ENCODE results near the gene LVRN. TPM values are rescaled to one million over a fixed set of nuclear protein-coding genes. Genes with fewer than 3 reads are reported as not detected.
"Not testable (repeated sequence)": the region's sequence is repeated elsewhere in the genome, so short reads cannot be mapped to it uniquely, and the experiment has no call there.

The LVRN gene, protein sequence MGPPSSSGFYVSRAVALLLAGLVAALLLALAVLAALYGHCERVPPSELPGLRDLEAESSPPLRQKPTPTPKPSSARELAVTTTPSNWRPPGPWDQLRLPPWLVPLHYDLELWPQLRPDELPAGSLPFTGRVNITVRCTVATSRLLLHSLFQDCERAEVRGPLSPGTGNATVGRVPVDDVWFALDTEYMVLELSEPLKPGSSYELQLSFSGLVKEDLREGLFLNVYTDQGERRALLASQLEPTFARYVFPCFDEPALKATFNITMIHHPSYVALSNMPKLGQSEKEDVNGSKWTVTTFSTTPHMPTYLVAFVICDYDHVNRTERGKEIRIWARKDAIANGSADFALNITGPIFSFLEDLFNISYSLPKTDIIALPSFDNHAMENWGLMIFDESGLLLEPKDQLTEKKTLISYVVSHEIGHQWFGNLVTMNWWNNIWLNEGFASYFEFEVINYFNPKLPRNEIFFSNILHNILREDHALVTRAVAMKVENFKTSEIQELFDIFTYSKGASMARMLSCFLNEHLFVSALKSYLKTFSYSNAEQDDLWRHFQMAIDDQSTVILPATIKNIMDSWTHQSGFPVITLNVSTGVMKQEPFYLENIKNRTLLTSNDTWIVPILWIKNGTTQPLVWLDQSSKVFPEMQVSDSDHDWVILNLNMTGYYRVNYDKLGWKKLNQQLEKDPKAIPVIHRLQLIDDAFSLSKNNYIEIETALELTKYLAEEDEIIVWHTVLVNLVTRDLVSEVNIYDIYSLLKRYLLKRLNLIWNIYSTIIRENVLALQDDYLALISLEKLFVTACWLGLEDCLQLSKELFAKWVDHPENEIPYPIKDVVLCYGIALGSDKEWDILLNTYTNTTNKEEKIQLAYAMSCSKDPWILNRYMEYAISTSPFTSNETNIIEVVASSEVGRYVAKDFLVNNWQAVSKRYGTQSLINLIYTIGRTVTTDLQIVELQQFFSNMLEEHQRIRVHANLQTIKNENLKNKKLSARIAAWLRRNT
- 0.06 TPM in 1 of 2 replicates, not detected in the other for total RNA-seq (2014; rRNA removed; shearing (Covaris generic))

DNA sequence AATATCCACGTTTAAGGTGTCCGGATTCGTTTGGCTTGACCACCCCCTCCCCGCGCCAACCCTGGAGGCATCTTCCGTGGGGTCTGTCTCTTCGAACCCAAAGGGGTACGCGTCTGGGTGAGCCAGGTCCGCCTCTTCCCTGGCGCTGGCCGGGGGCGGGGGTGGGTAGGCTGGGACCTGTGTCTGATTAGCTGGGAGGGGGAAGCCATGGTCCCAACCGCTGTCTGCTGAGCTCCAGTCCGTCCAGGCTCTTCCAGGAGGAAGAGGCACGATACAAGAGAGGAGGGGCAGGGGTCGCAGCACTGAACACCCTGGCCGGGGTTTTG is at the start of gene LVRN:
LVRN (plus strand) TSS at position 237 of the 326 bp plus-strand sequence. CDS start 143 bp downstream, outside the sequence.
- no peak for DNase-seq (ENCODE audit: low read depth)

DNA sequence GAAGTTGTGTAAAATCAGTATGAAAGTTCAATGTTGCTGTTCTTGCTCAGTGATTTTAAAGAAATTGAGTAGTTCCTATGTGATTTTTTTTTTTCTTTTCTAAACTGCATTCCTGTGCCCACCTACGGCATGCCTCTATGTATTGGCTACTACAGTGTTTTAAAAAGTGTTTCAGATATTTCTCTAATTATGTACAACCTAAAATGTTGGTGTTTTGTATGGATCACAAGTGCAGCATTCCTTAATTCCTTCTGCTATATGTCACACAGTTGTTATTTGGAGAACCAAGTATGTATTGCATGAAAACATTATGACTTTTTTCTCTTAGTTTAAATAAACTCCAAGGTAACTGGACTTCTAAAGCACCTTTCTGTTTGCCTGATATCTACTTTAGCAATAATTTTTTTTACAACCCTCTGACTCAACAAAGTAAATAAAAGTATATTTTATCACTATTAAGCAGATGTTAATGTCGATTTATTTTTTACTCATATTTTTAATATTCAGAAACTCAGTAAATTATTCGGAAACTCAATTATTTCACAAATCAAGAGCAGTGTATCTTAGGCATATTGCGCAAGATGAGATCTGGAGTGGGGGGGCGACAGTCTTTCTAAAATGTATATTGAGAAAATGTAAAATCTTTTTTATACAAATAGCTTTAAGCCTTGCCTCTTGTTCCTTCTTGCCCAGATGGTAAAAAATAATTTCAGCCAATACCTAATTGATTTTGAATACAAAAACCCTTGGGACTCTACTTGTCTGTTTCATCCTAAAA is 48.5 kb upstream of the LVRN start:
- not testable (repeated sequence) for DNase-seq (ENCODE audit: low read depth)

DNA sequence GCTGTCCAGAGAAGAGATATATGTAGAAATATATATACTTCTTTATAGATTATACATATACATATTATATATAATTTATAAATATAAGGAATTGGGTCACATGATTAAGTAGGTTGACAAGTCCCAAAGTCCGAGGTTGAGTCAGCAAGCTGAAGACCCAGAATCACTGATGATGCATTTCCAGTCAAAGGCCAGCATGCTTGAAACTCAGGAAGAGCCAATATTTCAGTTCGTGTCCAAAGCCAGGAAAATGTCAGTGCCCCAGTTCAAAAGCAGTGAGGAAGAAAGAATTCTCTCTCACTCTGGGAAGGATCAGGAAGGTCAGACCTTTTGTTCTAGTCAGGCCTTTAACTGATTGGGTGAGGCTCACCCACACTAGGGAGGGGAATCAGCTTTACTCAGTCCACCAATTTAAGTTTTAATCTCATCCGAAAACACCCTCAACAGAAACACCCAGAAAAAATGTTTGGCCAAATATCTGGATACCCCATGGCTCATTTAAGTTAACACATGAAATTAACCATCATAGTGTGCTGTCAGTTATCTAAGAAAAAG is 42.0 kb upstream of the LVRN start:
- no peak for DNase-seq (ENCODE audit: low read depth)

DNA sequence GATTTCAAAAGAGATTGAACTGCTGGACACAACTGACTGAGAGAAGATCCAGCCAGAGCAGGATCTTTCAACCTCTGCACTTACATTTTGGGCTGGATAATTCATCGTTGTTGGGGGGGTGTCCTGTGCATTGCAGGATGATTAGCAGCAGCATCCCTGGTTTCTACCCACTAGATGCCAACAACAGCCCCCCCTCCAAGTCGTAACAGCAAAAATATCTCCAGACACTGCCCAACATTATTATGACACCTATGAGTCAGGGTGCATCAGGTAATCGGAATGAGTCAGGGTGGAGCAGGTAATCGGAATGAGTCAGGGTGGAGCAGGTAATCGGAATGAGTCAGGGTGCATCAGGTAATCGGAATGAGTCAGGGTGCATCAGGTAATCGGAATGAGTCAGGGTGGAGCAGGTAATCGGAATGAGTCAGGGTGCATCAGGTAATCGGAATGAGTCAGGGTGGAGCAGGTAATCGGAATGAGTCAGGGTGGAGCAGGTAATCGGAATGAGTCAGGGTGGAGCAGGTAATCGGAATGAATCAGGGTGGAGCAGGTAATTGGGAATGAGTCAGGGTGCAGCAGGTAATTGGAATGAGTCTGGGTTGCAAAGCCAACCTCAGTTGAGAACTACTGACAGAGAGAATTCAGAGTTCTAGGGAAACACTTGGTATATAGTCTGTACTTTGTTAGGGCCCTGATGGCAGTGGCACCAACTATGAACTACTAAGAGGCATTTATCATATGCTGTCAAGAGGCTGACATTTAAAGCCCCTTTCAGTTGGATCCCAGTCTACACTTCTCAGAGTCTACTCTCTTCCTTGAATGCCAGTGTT is 33.5 kb upstream of the LVRN start:
- DNase-seq (ENCODE audit: low read depth), result not testable (repeated sequence)

DNA sequence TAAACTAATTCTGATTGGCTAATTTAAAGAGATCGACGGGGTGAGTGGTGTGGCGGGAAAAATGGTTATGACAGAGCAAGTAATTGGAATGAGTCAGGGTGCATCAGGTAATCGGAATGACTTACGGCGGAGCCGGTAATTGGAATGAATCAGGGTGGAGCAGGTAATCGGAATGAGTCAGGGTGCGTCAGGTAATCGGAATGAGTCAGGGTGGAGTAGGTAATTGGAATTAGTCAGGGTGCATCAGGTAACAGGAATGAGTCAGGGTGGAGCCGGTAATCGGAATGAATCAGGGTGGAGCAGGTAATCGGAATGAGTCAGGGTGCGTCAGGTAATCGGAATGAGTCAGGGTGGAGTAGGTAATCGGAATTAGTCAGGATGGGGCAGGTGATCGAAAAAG is 32.1 kb upstream of the LVRN start:
- not testable (repeated sequence) for DNase-seq (ENCODE audit: low read depth)

DNA sequence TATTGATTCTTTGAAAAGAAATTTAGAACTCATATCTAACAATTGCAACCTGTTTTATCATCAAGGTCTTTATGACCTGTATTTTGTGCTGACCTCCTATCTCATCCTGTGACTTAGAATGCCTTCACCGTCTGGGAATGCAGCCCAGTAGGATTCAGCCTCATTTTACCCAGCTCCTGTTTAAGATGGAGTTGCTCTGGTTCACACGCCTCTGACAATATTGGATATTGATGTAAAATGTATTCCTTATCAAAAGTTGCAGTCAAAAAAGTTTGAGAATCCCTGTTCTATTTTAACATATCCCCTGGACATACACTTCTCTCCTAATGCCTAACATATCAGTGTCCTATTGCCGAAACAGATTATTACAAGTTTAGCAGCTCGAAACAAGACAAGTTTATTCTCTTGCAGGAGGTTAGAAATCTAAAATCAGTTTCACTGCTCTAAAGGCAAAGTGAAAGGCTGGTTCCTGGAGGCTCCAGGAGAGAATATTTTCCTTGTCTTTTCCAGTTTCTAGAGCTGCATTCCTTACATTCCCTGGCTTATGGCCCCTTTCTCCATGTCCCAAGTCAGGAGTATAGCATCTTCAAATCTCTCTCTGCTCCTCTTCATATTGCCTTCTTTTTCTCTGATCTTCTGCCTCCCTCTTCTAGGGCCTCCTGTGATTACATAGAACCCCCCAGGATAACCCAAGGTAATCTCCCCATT is 31.5 kb upstream of the LVRN start:
- DNase-seq (ENCODE audit: low read depth), result no peak

DNA sequence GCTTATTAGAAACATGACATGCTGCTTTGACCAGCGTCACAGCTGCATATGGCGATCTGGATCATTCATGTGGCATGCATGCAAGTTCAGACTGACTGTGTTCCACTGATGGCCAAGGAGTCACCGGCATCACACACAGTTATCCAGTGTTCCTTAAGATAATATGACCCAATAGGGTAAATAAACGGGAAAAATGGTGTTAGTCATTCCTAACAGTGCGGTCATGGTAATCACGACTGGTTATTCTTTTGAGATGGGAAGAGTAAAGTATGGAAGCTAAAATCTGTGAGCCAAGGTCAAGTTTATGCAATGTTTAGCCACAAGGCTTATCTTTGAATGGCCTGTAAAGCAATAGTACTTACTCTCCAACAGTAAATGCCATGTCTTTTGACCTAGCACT is 29.3 kb upstream of the LVRN start:
- no peak for DNase-seq (ENCODE audit: low read depth)

DNA sequence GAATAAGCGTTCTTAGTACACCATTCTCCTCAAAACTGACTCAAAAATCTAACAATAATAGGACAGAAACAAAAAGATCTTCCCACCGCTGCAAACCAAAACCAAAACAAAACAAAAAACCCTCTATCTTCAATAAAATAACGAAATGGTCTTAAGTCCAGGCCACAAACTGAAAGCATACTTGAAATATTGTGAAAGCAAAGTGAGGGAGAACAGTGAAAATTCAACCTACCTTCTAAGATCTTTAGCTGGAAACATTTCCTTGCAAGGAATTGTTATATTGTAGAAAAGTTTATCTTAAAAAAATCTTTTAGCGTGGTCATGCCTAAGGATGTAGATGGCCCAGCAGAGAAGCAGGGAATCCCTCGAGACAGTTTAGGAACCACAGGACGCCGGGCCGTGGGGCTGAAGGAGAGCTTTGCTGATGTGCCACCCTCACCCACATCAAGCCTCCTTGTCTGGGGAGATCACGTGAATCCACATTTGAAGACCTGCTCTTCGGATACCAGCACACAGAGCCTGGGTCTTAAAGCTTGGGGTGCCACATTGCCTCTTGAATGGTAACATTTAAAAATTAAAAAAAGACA is 27.8 kb upstream of the LVRN start:
- DNase-seq (ENCODE audit: low read depth), result no peak

DNA sequence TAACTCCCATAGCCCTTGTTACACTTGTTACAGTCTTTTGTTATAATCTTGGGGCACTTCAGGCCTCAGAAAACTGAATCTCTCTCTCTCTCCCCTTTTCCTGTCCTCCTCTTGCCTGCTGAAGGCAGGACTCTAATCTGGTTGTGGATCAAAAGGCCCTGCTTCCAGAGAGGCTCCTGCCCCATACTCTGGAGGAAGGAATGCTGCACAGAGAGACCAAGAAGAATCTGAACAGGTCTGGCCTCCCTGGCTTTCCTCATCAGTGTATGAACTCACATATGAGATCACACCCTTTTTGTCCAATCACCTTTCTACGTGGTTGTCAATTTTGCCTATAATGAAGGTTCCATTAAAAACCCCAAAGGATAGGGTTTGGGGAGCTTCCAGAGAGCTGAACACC is 26.2 kb upstream of the LVRN start:
- no peak for DNase-seq (ENCODE audit: low read depth)

DNA sequence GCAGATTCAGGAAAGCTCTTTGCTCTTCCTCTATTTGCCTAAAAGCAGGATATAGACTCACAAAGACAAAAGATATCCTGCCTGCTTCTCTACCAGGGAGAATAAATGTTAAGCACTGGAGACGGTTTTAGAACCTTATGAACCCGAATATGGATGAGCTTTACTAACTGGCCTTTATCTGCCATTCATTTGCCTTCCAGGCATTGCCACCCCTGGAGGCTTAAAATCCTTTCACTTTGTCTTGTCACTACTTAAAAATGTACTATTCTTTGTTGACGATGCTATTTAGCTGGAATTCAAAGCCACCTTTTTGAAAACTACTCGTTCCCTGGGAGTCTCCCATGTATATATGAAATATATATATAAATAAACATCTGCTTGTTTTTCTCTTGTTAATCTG is 23.2 kb upstream of the LVRN start:
- DNase-seq (ENCODE audit: low read depth), result no peak

DNA sequence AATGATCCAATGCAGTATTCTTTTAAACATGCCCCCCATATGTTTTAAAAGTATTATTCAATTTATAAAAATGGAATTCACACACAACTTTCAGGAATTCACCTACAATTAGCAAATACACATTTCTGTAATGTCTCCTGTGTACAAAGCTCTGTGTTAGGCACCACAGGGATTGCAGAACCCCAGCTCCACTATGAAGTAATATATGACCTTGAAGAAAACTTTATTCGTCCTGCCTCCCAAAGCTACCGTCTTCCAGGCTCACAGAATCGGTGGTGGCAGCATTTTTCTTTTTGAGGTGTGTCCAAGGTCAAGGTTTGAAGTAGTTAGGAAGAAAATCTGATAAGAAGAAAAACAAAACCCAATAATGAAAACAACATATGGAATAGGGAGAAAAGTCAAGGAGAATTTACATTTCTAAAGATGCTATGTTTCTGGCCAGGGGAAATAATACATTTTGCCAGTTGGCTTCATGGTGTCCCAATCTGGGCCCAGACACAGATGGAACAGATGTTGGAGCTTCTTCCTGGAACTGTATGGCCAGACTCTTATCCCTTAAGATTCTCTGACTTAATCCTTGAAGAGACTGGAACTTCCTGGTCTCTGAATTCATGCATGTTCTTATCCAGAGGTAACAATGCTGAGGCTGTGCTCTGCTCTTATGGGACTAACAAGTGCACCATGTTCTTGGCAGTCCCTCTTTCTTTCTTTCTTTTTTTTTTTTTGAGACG is 22.0 kb upstream of the LVRN start:
- DNase-seq (ENCODE audit: low read depth), result no peak

DNA sequence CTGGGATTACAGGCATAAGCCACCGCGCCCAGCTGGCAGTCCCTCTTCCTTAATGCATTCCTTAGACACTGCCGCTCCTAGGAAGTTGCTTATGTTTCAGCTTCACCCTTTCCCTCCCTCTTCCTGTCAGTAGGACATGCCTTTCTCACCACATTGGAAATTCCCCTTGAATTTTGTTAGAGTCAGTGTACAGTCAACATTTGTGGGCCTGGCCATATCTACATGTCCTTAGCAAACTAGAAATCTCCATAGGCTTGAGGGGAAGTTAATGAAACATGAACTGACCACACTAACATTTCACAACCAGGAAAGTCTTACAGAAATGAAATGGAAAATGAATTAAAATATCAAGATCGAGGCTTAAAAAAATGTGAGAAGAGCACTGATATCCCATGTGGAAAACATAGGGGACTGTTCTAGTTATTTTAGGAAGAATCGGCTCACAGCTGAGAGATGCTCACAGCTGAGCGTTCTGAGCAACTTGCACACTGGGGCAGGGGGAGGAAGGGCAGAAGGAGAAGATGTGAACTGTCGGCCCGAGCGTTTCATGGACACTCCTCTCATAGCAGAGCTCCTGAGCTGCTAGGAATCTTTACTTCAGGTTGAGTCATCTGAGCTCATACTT is 21.1 kb upstream of the LVRN start:
- peak; percentile 95 for DNase-seq (ENCODE audit: low read depth)

DNA sequence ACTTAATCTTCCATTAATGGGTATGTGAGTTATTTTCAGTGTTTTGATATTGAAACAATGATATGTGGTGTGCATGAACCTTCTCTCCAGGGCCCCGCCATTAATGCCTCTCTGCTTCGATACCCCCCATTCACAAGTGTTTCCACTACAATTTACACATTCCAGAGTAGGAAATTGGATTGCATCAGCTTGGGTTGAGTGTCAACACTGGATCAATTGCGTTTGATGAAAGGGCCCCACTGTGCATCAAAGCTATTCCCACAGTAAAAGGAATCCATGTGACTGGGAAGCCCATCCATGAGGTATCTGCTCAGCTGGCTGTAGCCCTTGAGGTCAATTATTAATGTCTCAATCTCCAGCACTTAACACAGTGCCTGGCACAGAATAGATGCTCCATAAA is 17.8 kb upstream of the LVRN start:
- DNase-seq (ENCODE audit: low read depth), result no peak

DNA sequence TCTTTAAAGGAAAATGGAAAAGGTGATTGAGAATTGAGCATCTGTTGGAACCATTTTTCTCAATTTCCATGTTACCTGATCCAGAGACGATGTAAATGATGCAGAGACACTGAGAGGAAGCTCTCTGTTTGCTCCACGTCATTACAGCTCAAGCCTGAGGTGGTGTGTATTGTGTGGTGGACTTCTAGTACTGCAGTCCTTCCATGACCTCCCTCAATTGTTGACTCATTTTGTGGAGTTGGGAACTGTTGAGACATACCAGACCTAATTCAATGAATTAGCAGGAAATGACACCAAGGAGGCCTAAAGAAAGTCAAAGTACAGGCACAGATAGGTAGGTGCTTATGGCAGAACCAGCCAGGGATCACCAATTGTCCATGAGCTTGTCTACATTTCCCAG is 15.6 kb upstream of the LVRN start:
- peak; percentile 23 for DNase-seq (ENCODE audit: low read depth)

DNA sequence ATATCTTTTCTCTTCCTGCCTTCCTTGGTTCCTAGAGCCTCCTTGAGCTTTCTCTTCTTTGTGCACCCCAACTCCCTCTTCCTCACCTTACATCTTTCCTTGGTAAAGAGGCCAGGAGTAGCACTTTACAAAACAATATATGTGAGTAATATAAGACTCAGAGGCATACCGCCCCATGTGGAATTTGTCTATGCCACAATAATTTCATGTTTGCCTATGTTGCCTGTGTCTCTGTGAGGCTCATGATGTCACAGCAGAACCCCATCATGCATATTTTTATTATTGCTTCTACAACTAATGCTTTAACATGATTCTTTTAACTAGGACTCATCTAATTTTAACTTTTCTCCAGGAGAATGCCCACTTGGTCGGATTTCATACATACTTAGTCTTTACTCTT is 15.0 kb upstream of the LVRN start:
- no peak for DNase-seq (ENCODE audit: low read depth)

DNA sequence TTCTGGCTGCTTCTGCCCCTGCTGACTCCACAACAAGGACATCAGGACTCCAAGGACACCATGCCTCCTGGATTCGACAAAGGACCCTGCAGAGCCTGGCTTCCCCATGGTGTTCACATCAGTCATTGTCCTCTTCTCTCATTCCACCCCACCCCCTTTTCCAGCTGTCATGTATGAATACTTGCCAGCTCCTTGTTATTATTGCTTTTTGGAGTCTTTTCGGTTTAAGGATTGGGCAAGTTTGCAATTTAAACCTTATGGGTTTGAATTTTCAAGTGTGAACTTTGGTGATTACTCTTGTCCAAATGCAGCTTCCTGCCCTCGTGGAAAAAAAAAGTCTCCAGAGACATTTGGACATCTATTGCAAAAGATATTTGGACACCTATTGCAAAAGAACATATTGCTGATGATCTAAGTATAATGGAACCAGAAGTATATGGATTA is 14.2 kb upstream of the LVRN start:
- no peak for DNase-seq (ENCODE audit: low read depth)

DNA sequence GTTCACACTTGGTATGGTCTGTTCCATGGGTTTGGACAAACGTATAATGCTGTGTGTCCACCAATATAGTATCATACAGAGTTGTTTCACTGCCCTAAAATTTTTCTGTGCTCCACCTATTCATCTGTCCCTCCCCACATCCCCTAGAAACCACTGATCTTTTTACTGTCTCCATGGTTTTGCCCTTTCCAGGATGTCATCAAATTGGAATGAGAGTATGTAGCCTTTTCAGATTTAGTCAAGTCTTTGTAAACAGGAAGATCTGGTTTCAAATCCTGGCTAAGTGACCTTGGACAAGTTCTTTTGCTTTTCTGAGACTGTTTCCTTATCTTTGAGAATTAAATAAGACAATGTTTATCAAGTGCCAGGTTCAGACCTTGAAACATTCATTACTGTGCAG is 13.2 kb upstream of the LVRN start:
- no peak for DNase-seq (ENCODE audit: low read depth)

DNA sequence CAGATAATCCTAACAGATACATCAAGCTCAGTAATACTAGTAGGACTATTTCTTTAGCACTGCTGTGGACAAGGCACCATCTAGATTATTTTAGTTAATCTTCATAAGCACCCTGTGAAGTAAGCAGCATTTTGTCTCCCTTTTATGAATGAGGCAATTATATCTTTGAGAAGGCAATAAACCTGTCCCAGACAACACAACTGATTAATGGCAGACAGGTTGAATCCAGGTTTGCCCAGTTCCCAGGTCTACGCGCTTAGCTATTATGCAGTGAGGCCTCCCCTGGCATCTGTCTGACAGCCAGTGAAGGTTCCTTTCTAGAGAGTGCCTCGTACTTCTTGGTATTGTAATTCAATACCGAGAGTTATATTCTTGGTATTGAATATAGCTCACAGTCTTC is 9.7 kb upstream of the LVRN start:
- no peak for DNase-seq (ENCODE audit: low read depth)

DNA sequence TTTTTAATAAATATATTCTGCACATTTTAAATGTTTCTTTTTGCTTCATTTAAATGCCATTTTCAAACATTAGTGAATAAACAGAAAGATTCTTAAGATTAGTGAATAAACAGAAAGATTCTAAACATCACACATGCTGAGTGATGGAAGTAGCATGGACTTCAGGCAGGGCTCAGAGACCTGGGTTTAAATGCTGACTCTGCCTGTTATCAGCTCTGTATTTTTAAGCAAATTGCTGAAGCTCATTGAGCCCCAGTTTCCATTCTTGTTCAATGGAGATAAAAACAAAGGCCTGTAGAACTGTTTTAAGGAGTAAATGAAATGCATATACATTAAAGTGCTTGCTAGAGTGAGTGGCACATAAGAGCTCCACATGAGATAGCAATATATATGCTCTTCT is 8.1 kb upstream of the LVRN start:
- no peak for DNase-seq (ENCODE audit: low read depth)
